Breast epithelium (tissue), 4 donors: ENCODE data around the gene KIF12. TPM values are rescaled to one million over a fixed set of nuclear protein-coding genes. Genes with fewer than 3 reads are reported as not detected.

Experiments used
- DNase-seq, 2 donors: peaks; one replicate each; pipeline ENCODE4 v3.0.0-alpha.2; 2019; ENCODE audit warnings: low spot score in 2 of 2
- H3K27ac ChIP-seq, 2 donors: fragments of 200-600 bp; sonication (generic) in 1 of 2; one replicate each; pipeline ENCODE4 v1.5.1; 2016 to 2019; ENCODE audit warnings: mild to moderate bottlenecking in 1 of 2
- H3K27me3 ChIP-seq, 2 donors: fragments of 200-600 bp; sonication (generic) in 1 of 2; one replicate each; pipeline versions ENCODE4 v1.5.1 to v1.6.0; 2017 to 2019; ENCODE audit warnings: control low read depth in 1 of 2, mild to moderate bottlenecking in 1 of 2
- H3K36me3 ChIP-seq: fragments of 200-600 bp; one replicate; pipeline ENCODE4 v1.5.1; 2019
- H3K4me1 ChIP-seq, 2 donors: fragments of 200-600 bp; sonication (generic); one replicate each; pipeline ENCODE4 v1.5.1; 2016 to 2019; ENCODE audit warnings: control low read depth in 1 of 2
- H3K4me3 ChIP-seq, 3 donors: fragments of 200-600 bp; sonication (generic); 1 replicate in 2 of 3; 2 replicates in 1 of 3; pipeline ENCODE4 v1.5.1; 2016 to 2019; ENCODE audit warnings: mild to moderate bottlenecking in 3 of 3, moderate library complexity in 2 of 3
- H3K9me3 ChIP-seq, 2 donors: fragments of 200-600 bp; sonication (generic) in 1 of 2; one replicate each; pipeline ENCODE4 v1.5.1; 2016 to 2019; ENCODE audit warnings: control low read depth in 1 of 2
- POLR2A ChIP-seq: fragments of 450-650 bp; IDR thresholded peaks from one replicate; pipeline ENCODE4 v1.6.1; 2016; ENCODE audit warnings: antibody characterized with exemption, mild to moderate bottlenecking, moderate library complexity
- POLR2AphosphoS5 ChIP-seq, 3 donors: sonication (generic); formaldehyde crosslinking; IDR thresholded peaks; one replicate each; pipeline ENCODE4 v1.6.1; 2017; ENCODE audit warnings: antibody characterized with exemption in 3 of 3
- intact Hi-C: fragments of 100-400 bp; cut with DNase I; formaldehyde crosslinking; loops from one replicate; pipeline ENCODE4 v1.15.1; 2023; ENCODE audit warnings: low total_unique reads
- total RNA-seq, 3 donors: library from RNA; depleted of rRNA; stranded (reverse); fragments of >200 nt; gene quantifications; one replicate each; pipeline ENCODE4 v1.1.0, GENCODE V29; 2016
- TF ChIP-seq, protein P1 (sequence below), 3 donors: fragments of 450-650 bp; IDR thresholded peaks; one replicate each; pipeline ENCODE4 v1.5.1; 2016 to 2017; ENCODE audit warnings: antibody characterized with exemption in 3 of 3, mild to moderate bottlenecking in 3 of 3, moderate library complexity in 3 of 3

KIF12 gene
- 10 to 100 TPM in 2 of 3 donors, not detected in 1; 14.4 to 34.4 TPM for total RNA-seq

- Histone ChIP-seq H3K27me3 (no peaks in the 10 kb centered on the region), H3K27ac (peak within 1 kb of the TSS; percentile 0 to 79), H3K9me3 (peaks cover 0 to 4% of the 10 kb centered on the region in 2 donors), H3K4me1 (no peaks in the 10 kb centered on the region), H3K36me3 (no peaks in the 10 kb centered on the region), H3K4me3 (peak within 1 kb of the TSS; percentile 20 to 68 (median 61))
- intact Hi-C loops, result no loop called here
- TF ChIP-seq, protein P1, sequence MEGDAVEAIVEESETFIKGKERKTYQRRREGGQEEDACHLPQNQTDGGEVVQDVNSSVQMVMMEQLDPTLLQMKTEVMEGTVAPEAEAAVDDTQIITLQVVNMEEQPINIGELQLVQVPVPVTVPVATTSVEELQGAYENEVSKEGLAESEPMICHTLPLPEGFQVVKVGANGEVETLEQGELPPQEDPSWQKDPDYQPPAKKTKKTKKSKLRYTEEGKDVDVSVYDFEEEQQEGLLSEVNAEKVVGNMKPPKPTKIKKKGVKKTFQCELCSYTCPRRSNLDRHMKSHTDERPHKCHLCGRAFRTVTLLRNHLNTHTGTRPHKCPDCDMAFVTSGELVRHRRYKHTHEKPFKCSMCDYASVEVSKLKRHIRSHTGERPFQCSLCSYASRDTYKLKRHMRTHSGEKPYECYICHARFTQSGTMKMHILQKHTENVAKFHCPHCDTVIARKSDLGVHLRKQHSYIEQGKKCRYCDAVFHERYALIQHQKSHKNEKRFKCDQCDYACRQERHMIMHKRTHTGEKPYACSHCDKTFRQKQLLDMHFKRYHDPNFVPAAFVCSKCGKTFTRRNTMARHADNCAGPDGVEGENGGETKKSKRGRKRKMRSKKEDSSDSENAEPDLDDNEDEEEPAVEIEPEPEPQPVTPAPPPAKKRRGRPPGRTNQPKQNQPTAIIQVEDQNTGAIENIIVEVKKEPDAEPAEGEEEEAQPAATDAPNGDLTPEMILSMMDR (IDR thresholded peaks at IDR 0.05), result no peak
- TF ChIP-seq POLR2A (no peak), POLR2AphosphoS5 (IDR thresholded peaks at IDR 0.05) (no peak)
- peak in 1 of 2 donors; percentile 87 for DNase-seq
These were observed at the start of gene KIF12 for GRCh38 chr9:114098936-114099668. TSS of gene KIF12 (minus strand) at chr9:114099292. CDS start at chr9:114099276, 16 bp downstream.

DNA sequence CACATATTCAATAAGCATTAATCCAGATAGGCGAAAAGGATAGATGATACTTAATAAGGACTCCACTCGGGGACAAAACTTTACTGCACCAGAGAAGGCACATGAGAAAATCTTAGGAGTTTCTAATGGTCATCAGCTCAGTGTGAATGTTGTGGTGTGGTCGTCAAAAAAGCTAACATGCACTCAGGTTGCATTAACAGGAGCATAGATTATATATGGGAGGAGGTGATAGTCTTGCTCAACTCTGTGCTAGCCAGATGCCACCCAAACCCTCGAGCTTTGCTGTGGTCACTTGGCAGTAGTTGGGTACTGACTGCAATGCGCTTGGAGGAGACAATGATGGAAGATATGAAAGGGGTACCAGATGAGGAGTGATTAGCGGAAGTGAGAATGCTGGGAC lies 47.6 kb upstream of the KIF12 start:
- DNase-seq, result no peak
- no peaks in the 10 kb centered on the region for H3K4me1 ChIP-seq

DNA sequence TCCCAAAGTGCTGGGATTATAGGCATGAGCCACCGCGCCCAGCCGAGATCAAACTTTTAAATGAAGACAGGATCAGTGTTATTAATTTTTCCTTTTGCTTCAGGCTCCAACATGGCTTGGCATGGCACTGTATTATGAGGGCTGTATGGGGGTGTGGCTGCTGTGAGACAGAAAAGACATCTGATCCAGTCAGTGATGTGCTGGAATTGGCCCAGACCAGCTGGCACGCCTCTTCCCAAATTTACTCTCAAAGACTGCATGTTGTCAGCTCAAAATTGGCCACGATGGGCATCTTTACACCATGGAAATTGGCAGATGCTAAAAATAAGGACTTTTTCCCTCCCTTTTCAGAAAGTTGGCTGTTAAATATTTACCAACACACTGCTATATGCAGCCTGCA lies 44.1 kb upstream of the KIF12 start:
- no peaks in the 10 kb centered on the region for H3K4me1 ChIP-seq
- intact Hi-C loops, result no loop called here
- no peaks in the 10 kb centered on the region for H3K9me3 ChIP-seq
- no peak overlapping the region for H3K27ac ChIP-seq
- H3K27me3 ChIP-seq, result no peaks in the 10 kb centered on the region
- DNase-seq, result no peak
- H3K36me3 ChIP-seq, result no peaks in the 10 kb centered on the region
- TF ChIP-seq POLR2A, result no peak
- TF ChIP-seq POLR2AphosphoS5 (IDR thresholded peaks at IDR 0.05), result no peak
- TF ChIP-seq, protein P1 (IDR thresholded peaks at IDR 0.05), result no peak
- H3K4me3 ChIP-seq, result no peak overlapping the region

More for the DNA sequence above, 47.6 kb upstream of the KIF12 start:
- no peak overlapping the region for H3K4me3 ChIP-seq
- no peaks in the 10 kb centered on the region for H3K27me3 ChIP-seq
- H3K27ac ChIP-seq, result no peak overlapping the region
- no peaks in the 10 kb centered on the region for H3K9me3 ChIP-seq
- no peaks in the 10 kb centered on the region for H3K36me3 ChIP-seq
- intact Hi-C loops, result no loop called here
- no peak for TF ChIP-seq POLR2A
- TF ChIP-seq POLR2AphosphoS5 (IDR thresholded peaks at IDR 0.05), result no peak
- TF ChIP-seq, protein P1 (IDR thresholded peaks at IDR 0.05), result no peak

GRCh38 chr9:114141553-114142402 lies 42.7 kb upstream of the KIF12 start:
- Histone ChIP-seq H3K27ac (no peak overlapping the region), H3K4me3 (no peak overlapping the region), H3K9me3 (no peaks in the 10 kb centered on the region), H3K4me1 (no peaks in the 10 kb centered on the region), H3K36me3 (no peaks in the 10 kb centered on the region), H3K27me3 (no peaks in the 10 kb centered on the region)
- no peak for DNase-seq
- TF ChIP-seq POLR2AphosphoS5 (IDR thresholded peaks at IDR 0.05) (no peak), POLR2A (no peak)
- intact Hi-C loops, result no loop called here

DNA sequence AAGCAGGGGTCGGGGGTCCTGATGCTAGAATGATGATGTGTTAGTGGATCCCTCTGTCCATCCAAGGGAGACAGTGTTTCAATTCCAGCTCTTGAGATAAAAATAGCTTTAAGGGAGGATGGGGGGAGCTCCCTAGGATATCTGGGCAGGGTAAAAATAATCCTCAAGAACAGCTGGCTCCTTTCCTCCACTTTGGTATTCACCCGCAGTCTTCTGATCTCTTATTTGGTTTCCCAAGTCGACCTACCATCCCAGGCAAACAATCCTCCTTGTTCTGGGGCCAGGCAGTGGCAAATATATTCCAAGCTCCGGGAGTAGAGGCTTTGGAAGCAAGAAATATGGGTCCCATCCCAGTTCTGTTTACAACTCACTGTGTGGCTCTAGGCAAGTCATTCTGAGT lies 41.8 kb upstream of the KIF12 start:
- no peak for DNase-seq
- H3K4me3 ChIP-seq, result no peak overlapping the region
- H3K27me3 ChIP-seq, result no peaks in the 10 kb centered on the region
- peak overlapping the region in 1 of 2 donors; percentile 11 for H3K27ac ChIP-seq
- H3K9me3 ChIP-seq, result no peaks in the 10 kb centered on the region
- no peaks in the 10 kb centered on the region for H3K36me3 ChIP-seq
- TF ChIP-seq POLR2AphosphoS5 (IDR thresholded peaks at IDR 0.05) (no peak), POLR2A (no peak)
- TF ChIP-seq, protein P1 (IDR thresholded peaks at IDR 0.05), result no peak
- intact Hi-C loops, result no loop called here
- H3K4me1 ChIP-seq, result no peaks in the 10 kb centered on the region
